Activated naive CD4-positive, alpha-beta T cell (primary cell): ENCODE measurements around the gene PAGE2B.
"Not testable (repeated sequence)": the region's sequence is repeated elsewhere in the genome, so short reads cannot be mapped to it uniquely, and the experiment has no call there.

ENCODE experiments used
- DNase-seq, 4 experiments: peaks; one replicate each; lab custom pipeline; 2025; lab: John Stamatoyannopoulos, UW

The PAGE2B gene

GRCh38 chrX:55109306-55109705 lies 34.5 kb downstream of the PAGE2B start:
- DNase-seq: no peak

- DNase-seq: no peak
Observed at GRCh38 chrX:55111578-55112254, 36.9 kb downstream of the PAGE2B start.

- not testable (repeated sequence) for DNase-seq
Observed at GRCh38 chrX:55116589-55116988, 41.8 kb downstream of the PAGE2B start.

GRCh38 chrX:55118574-55118973 lies 43.7 kb downstream of the PAGE2B start:
- DNase-seq: no peak

GRCh38 chrX:55119271-55119670 lies 44.4 kb downstream of the PAGE2B start:
- DNase-seq: no peak

- no peak for DNase-seq
Observed at GRCh38 chrX:55119712-55120111, 44.9 kb downstream of the PAGE2B start.

- DNase-seq: no peak
Observed at GRCh38 chrX:55120761-55121358, 46.0 kb downstream of the PAGE2B start.

- no peak for DNase-seq
Observed at GRCh38 chrX:55123900-55124299, 49.1 kb downstream of the PAGE2B start.

GRCh38 chrX:55127692-55128091 lies 52.9 kb downstream of the PAGE2B start:
- DNase-seq: no peak
